Choroid plexus epithelial cell (primary cell): ENCODE data around the gene RNU5D-1.

Source experiments
- DNase-seq: peaks from one replicate; pipeline ENCODE4 v3.0.0-alpha.2; 2010; ENCODE audit warnings: low read depth
- H3K4me3 ChIP-seq: 2 replicates; pipeline ENCODE4 v1.5.1; 2011; ENCODE audit warnings: low read depth, mild to moderate bottlenecking, control low read depth, low read length, moderate library complexity
- CTCF ChIP-seq: conservative IDR thresholded peaks from 2 replicates; pipeline ENCODE4 v1.5.1; 2011; ENCODE audit warnings: low read depth, mild to moderate bottlenecking, control low read depth, inconsistent platforms, low read length, moderate library complexity

The RNU5D-1 gene

GRCh38 chr1:44698138-44698537 lies 32.8 kb downstream of the RNU5D-1 start:
- no peak for TF ChIP-seq CTCF
- no peak overlapping the region for H3K4me3 ChIP-seq
- DNase-seq = no peak

- no peak overlapping the region for H3K4me3 ChIP-seq
- TF ChIP-seq CTCF = no peak
- no peak for DNase-seq
Measured at GRCh38 chr1:44696789-44697345, 34.1 kb downstream of the RNU5D-1 start.

- DNase-seq = no peak
- H3K4me3 ChIP-seq = no peak overlapping the region
- no peak for TF ChIP-seq CTCF
Measured at GRCh38 chr1:44696101-44696500, 34.9 kb downstream of the RNU5D-1 start.

- no peak overlapping the region for H3K4me3 ChIP-seq
- no peak for TF ChIP-seq CTCF
- no peak for DNase-seq
Measured at GRCh38 chr1:44695671-44696070, 35.3 kb downstream of the RNU5D-1 start.

- no peak overlapping the region for H3K4me3 ChIP-seq
- DNase-seq = no peak
- TF ChIP-seq CTCF = no peak
Measured at GRCh38 chr1:44694863-44695478, 36.0 kb downstream of the RNU5D-1 start.

GRCh38 chr1:44693900-44694299 lies 37.1 kb downstream of the RNU5D-1 start:
- H3K4me3 ChIP-seq = no peak overlapping the region
- DNase-seq = no peak
- TF ChIP-seq CTCF = no peak

GRCh38 chr1:44693159-44693558 lies 37.8 kb downstream of the RNU5D-1 start:
- H3K4me3 ChIP-seq = no peak overlapping the region
- DNase-seq = no peak
- no peak for TF ChIP-seq CTCF
